GM12873 (cell line): ENCODE data around the gene TH.

ENCODE experiments used
- CTCF ChIP-seq: IDR thresholded peaks from 2 replicates; pipeline ENCODE4 v1.5.1; 2012; ENCODE audit warnings: low read depth, mild to moderate bottlenecking, moderate library complexity, low read length, control low read depth; ENCODE audit not compliant: insufficient read depth; ENCODE audit errors: missing control alignments

TH gene

GRCh38 chr11:2130881-2131352, 40.7 kb downstream of the TH start:
- no peak for TF ChIP-seq CTCF

DNA sequence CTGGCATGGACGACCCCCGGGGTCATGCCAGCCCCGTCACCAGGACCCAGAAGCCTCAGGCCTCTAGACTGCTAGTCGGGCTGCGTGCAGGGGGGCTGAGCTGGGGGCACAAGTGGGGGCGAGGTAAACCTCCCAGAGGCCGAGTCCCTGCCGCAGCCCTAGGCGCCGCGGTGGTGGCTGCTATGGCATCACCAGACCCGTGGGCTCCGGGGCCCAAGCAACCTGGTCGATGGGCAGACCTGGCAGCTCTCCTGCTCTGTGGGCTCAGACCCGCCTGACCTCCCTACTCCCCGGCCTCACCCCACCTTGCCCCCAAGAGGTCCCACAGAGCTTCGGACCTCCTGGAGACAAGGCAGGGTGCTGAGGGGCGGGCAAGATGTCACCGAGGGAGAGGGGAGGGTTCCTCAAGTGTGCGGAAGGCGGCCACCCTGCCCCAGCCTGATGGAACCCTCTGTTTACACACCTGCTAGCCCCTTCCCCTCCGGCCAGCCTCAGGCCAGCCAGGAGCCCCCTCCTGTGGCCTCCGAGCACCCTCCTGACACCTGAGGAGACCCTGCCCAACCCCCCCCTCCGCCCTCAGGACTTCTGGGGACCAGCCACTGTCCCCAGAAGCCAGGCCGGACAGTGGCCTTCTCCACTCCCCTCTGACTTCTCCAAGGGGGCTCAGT, 41.8 kb downstream of the TH start:
- TF ChIP-seq CTCF = no peak

- TF ChIP-seq CTCF = no peak
These were observed 42.3 kb downstream of the TH start for GRCh38 chr11:2129308-2129698.

- no peak for TF ChIP-seq CTCF
These were observed 42.9 kb downstream of the TH start for GRCh38 chr11:2128511-2129307.

DNA sequence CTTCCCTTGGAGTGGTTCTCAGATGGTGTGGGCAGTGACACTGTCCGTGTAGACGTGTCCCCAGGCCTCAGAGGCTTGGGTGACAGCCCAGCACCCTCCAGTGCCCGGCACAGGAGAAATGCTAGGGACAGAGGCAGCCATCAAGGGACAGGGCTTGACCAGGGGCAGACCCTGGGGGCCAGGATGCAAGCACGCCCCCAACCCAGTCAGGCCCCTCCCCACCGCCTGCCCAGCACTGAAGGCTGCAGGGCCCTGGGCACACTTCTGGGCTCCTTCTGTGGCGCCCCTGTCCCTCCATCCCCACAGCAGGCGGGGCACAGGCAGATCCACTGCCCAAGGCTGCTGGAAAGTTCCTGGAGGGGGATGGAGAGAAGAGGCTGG, 43.5 kb downstream of the TH start:
- TF ChIP-seq CTCF = no peak

- no peak for TF ChIP-seq CTCF
These were observed 44.0 kb downstream of the TH start for GRCh38 chr11:2127482-2128129.

GRCh38 chr11:2126520-2127085, 45.0 kb downstream of the TH start:
- no peak for TF ChIP-seq CTCF
